ENCODE measurements around the gene RNF151. TPM values are rescaled to one million over a fixed set of nuclear protein-coding genes. Genes with fewer than 3 reads are reported as not detected.
A peak's percentile ranks its signal among the peaks of the same experiment; 100 is the strongest.

RNF151 gene
- total RNA-seq, 3 donors from 2014 or later, result not detected

DNA sequence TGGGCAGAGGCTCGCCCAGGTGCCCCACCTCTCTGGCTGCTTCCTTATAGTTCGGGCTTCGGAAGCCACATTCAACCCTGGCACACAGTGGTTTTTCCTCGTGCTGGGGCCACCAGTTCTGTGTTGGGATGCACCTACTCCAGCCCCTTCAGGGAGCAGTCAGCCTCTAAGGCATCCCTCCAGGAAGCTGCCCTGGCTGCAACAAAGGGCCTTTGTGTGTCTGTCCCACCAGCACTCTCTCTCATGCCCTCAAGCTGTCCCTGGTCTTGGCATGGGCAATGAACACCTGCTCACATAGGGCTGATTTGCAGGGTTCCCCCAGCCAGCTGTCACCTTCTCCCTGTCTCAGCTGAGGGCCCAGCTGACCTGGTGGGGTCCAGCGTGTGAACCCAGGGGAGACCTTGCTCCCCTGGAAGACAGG lies 15.4 kb downstream of the RNF151 start:
- intact Hi-C loops (cut with DNase I, micrococcal nuclease), result no loop called here
- TF ChIP-seq, protein P1, sequence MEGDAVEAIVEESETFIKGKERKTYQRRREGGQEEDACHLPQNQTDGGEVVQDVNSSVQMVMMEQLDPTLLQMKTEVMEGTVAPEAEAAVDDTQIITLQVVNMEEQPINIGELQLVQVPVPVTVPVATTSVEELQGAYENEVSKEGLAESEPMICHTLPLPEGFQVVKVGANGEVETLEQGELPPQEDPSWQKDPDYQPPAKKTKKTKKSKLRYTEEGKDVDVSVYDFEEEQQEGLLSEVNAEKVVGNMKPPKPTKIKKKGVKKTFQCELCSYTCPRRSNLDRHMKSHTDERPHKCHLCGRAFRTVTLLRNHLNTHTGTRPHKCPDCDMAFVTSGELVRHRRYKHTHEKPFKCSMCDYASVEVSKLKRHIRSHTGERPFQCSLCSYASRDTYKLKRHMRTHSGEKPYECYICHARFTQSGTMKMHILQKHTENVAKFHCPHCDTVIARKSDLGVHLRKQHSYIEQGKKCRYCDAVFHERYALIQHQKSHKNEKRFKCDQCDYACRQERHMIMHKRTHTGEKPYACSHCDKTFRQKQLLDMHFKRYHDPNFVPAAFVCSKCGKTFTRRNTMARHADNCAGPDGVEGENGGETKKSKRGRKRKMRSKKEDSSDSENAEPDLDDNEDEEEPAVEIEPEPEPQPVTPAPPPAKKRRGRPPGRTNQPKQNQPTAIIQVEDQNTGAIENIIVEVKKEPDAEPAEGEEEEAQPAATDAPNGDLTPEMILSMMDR (IDR thresholded peaks at IDR 0.05), result no peak
- peak; percentile 82 to 83 (median 82) for DNase-seq
- peaks cover 56% of the 10 kb centered on the region for H3K4me1 ChIP-seq (ENCODE audit: low read depth)
- peak; percentile 38 for ATAC-seq
- no peak overlapping the region for H3K4me3 ChIP-seq
- no peaks in the 10 kb centered on the region for H3K9me3 ChIP-seq
- no peaks in the 10 kb centered on the region for H3K36me3 ChIP-seq (ENCODE audit: low read depth)

- ATAC-seq (no peak), DNase-seq (no peak)
- H3K36me3 ChIP-seq (ENCODE audit: low read depth), result no peaks in the 10 kb centered on the region
- no peaks in the 10 kb centered on the region for H3K9me3 ChIP-seq
- H3K4me3 ChIP-seq, result no peak overlapping the region
- peaks cover 56% of the 10 kb centered on the region for H3K4me1 ChIP-seq (ENCODE audit: low read depth)
- TF ChIP-seq, protein P1 (IDR thresholded peaks at IDR 0.05), result no peak
- intact Hi-C loops (cut with DNase I, micrococcal nuclease), result no loop called here
Observed at GRCh38 chr16:1982991-1983543, 16.4 kb downstream of the RNF151 start.

DNA sequence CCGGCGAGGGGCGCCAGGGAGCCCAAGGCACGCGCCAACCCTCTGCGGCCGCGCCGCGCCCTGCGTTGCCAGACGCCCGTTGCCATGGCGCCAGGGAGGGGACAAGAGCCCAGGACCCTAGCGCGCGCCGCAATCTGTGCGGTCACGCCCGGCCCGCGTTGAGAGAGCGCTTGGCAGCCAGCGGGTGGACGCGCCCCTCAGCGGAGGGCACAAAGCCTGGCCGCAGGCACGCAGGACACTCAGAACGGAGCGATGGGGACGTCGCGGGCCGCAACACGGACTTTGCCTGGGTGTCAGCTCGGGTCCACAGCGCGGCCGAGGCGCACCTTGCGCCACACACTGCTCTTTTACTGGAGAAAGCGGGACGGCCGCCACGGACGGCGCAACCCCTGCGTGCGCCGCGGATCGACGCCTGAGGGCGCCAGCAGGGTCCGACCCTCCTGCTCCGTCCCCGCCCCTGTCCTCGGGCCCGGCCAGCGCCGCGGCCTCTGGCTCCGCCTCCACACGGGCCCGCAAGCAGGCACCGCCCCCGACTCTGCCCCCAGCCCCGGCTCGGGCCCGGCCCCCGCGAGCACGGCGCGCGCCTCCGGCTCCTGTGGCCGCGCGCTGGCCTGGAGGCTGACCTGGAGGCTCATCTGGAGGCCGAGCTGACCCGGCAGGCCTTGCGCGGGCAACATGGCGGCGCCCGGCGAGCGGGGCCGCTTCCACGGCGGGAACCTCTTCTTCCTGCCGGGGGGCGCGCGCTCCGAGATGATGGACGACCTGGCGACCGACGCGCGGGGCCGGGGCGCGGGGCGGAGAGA lies 17.1 kb downstream of the RNF151 start, which contains the start of gene GFER:
Gene GFER (plus strand): TSS at position 650 of the 803 bp plus-strand sequence. CDS start 26 bp downstream, at position 676.
- DNase-seq, result peak; percentile 89 to 96 (median 93)
- no peaks in the 10 kb centered on the region for H3K9me3 ChIP-seq
- no peaks in the 10 kb centered on the region for H3K36me3 ChIP-seq (ENCODE audit: low read depth)
- H3K4me3 ChIP-seq, result peak within 1 kb of the TSS; percentile 83
- peak; percentile 66 for ATAC-seq
- intact Hi-C loops (cut with DNase I, micrococcal nuclease), result no loop called here
- H3K4me1 ChIP-seq (ENCODE audit: low read depth), result peaks cover 55% of the 10 kb centered on the region
- TF ChIP-seq, protein P1 (IDR thresholded peaks at IDR 0.05), result no peak

GRCh38 chr16:1984347-1985225 lies 17.9 kb downstream of the RNF151 start:
- intact Hi-C loops (cut with DNase I, micrococcal nuclease), result no loop called here
- Histone ChIP-seq H3K9me3 (no peaks in the 10 kb centered on the region), H3K4me1 (ENCODE audit: low read depth) (peaks cover 59% of the 10 kb centered on the region), H3K36me3 (ENCODE audit: low read depth) (no peaks in the 10 kb centered on the region), H3K4me3 (peak overlapping the region; percentile 83)
- TF ChIP-seq, protein P1 (IDR thresholded peaks at IDR 0.05), result no peak
- peak; percentile 1 for ATAC-seq
- peak in 2 of 3 donors; percentile 65 to 77 for DNase-seq

- DNase-seq (peak; percentile 72 to 83 (median 78)), ATAC-seq (peak; percentile 40)
- Histone ChIP-seq H3K4me3 (no peak overlapping the region), H3K36me3 (ENCODE audit: low read depth) (no peaks in the 10 kb centered on the region), H3K9me3 (no peaks in the 10 kb centered on the region), H3K4me1 (ENCODE audit: low read depth) (peaks cover 58% of the 10 kb centered on the region)
- TF ChIP-seq, protein P1 (IDR thresholded peaks at IDR 0.05), result no peak
- intact Hi-C loops (cut with DNase I, micrococcal nuclease), result no loop called here
Observed at GRCh38 chr16:1985466-1986150, 19.0 kb downstream of the RNF151 start.

All from mucosa of descending colon (tissue), 3 donors.